H9 (cell line): ENCODE measurements around the gene RUBCN. TPM values are rescaled to one million over a fixed set of nuclear protein-coding genes. Genes with fewer than 3 reads are reported as not detected.
"Not testable (repeated sequence)": the region's sequence is repeated elsewhere in the genome, so short reads cannot be mapped to it uniquely, and the experiment has no call there.

Experiments
- DNase-seq: peaks from one replicate; pipeline ENCODE4 v3.0.0-alpha.2; 2017
- H2AFZ ChIP-seq: one replicate; pipeline ENCODE4 v1.6.1; 2013; ENCODE audit warnings: mild to moderate bottlenecking, low read length, control low read depth, moderate library complexity
- H2AK5ac ChIP-seq: 2 replicates; pipeline ENCODE4 v1.6.1; 2013; ENCODE audit warnings: low read length, control low read depth, mixed read lengths; ENCODE audit not compliant: insufficient read length
- H2BK120ac ChIP-seq: one replicate; pipeline ENCODE4 v1.6.1; 2013; ENCODE audit warnings: low read depth, mild to moderate bottlenecking, low read length, control low read depth, inconsistent platforms; ENCODE audit not compliant: poor library complexity, severe bottlenecking
- H2BK12ac ChIP-seq: 2 replicates; pipeline ENCODE4 v1.6.1; 2013; ENCODE audit warnings: low read length, control low read depth, mixed read lengths, low read depth; ENCODE audit not compliant: insufficient read length
- H2BK15ac ChIP-seq: 2 replicates; pipeline ENCODE4 v1.6.1; 2013; ENCODE audit warnings: low read depth, low read length, control low read depth
- H2BK20ac ChIP-seq: one replicate; pipeline ENCODE4 v1.6.1; 2013; ENCODE audit warnings: low read depth, mild to moderate bottlenecking, low read length, control low read depth, inconsistent platforms; ENCODE audit not compliant: poor library complexity, severe bottlenecking
- H2BK5ac ChIP-seq: 2 replicates; pipeline ENCODE4 v1.6.1; 2013; ENCODE audit warnings: low read length, control low read depth, mixed read lengths; ENCODE audit not compliant: insufficient read length
- H3K14ac ChIP-seq: 2 replicates; pipeline ENCODE4 v1.6.1; 2013; ENCODE audit warnings: low read length, control low read depth; ENCODE audit not compliant: insufficient read depth
- H3K18ac ChIP-seq: 2 replicates; pipeline ENCODE4 v1.6.1; 2013; ENCODE audit warnings: low read depth, mild to moderate bottlenecking, mixed read lengths, low read length, control low read depth; ENCODE audit not compliant: insufficient read length
- H3K23ac ChIP-seq: 2 replicates; pipeline ENCODE4 v1.6.1; 2013; ENCODE audit warnings: low read length, control low read depth, mixed read lengths, low read depth; ENCODE audit not compliant: insufficient read length
- H3K23me2 ChIP-seq: 2 replicates; pipeline ENCODE4 v1.6.1; 2013; ENCODE audit warnings: low read depth, mild to moderate bottlenecking, mixed read lengths, low read length, control low read depth; ENCODE audit not compliant: insufficient read length, poor library complexity, severe bottlenecking
- H3K27ac ChIP-seq: 2 replicates; pipeline ENCODE4 v1.5.1; 2013; ENCODE audit warnings: low read length, control low read depth, mixed read lengths, low read depth; ENCODE audit not compliant: insufficient read length
- H3K27me3 ChIP-seq: 2 replicates; pipeline ENCODE4 v1.6.1; 2013; ENCODE audit warnings: low read length, control low read depth, inconsistent platforms; ENCODE audit not compliant: insufficient read depth
- H3K4ac ChIP-seq: 2 replicates; pipeline ENCODE4 v1.6.1; 2013; ENCODE audit warnings: low read depth, mild to moderate bottlenecking, control low read depth, inconsistent platforms, low read length, moderate library complexity
- H3K4me1 ChIP-seq: 2 replicates; pipeline ENCODE4 v1.6.1; 2013; ENCODE audit warnings: low read length, control low read depth, inconsistent platforms; ENCODE audit not compliant: insufficient read depth
- H3K4me2 ChIP-seq: 2 replicates; pipeline ENCODE4 v1.6.1; 2013; ENCODE audit warnings: low read length, control low read depth, mixed read lengths; ENCODE audit not compliant: insufficient read length, insufficient read depth
- H3K56ac ChIP-seq: 2 replicates; pipeline ENCODE4 v1.6.1; 2013; ENCODE audit warnings: low read depth, mild to moderate bottlenecking, mixed read lengths, low read length, control low read depth; ENCODE audit not compliant: insufficient read length
- H3K79me1 ChIP-seq: 2 replicates; pipeline ENCODE4 v1.6.1; 2013; ENCODE audit warnings: low read depth, mild to moderate bottlenecking, moderate library complexity, low read length, control low read depth, inconsistent platforms; ENCODE audit not compliant: insufficient read depth, poor library complexity, severe bottlenecking
- H3K79me2 ChIP-seq: 2 replicates; pipeline ENCODE4 v1.6.1; 2013; ENCODE audit warnings: low read length, control low read depth, inconsistent platforms; ENCODE audit not compliant: insufficient read depth
- H3K9ac ChIP-seq: 2 replicates; pipeline ENCODE4 v1.6.1; 2013; ENCODE audit warnings: low read length, control low read depth, mixed read lengths; ENCODE audit not compliant: insufficient read length; ENCODE audit errors: extremely low read depth
- H3K9me3 ChIP-seq: one replicate; pipeline ENCODE4 v1.6.1; 2013; ENCODE audit warnings: low read depth, low read length, inconsistent platforms; ENCODE audit not compliant: control insufficient read depth
- H3T11ph ChIP-seq: one replicate; pipeline ENCODE4 v1.6.1; 2013; ENCODE audit warnings: mild to moderate bottlenecking, low read length, control low read depth, inconsistent platforms
- H4K20me1 ChIP-seq: one replicate; pipeline ENCODE4 v1.6.1; 2013; ENCODE audit not compliant: control insufficient read depth, insufficient read length, insufficient read depth
- H4K5ac ChIP-seq: 2 replicates; pipeline ENCODE4 v1.6.1; 2013; ENCODE audit warnings: low read depth, mild to moderate bottlenecking, mixed read lengths, low read length, control low read depth; ENCODE audit not compliant: insufficient read length
- H4K8ac ChIP-seq: replicated peaks from 2 replicates; pipeline ENCODE4 v1.6.1; 2013; ENCODE audit warnings: low read length, control low read depth, mixed read lengths, low read depth; ENCODE audit not compliant: insufficient read length
- H4K91ac ChIP-seq: 2 replicates; pipeline ENCODE4 v1.6.1; 2013; ENCODE audit warnings: low read depth, mild to moderate bottlenecking, moderate library complexity, mixed read lengths, low read length, control low read depth; ENCODE audit not compliant: insufficient read length
- H3K27ac Mint-ChIP-seq, 3 experiments: 2 replicates in 2 of 3; 3 replicates in 1 of 3; pipeline ENCODE4 v1.8.0; 2020 to 2021; ENCODE audit warnings: mixed read lengths in 3 of 3, mild to moderate bottlenecking in 1 of 3, moderate library complexity in 1 of 3
- H3K27me3 Mint-ChIP-seq: 2 replicates; pipeline ENCODE4 v1.8.0; 2021; ENCODE audit warnings: low read depth, mild to moderate bottlenecking, moderate library complexity, mixed read lengths
- H3K36me3 Mint-ChIP-seq, 3 experiments: 2 replicates in 2 of 3; 3 replicates in 1 of 3; pipeline ENCODE4 v1.8.0; 2020 to 2021; ENCODE audit warnings: low read depth in 3 of 3, mixed read lengths in 3 of 3; ENCODE audit not compliant: insufficient read depth in 1 of 3
- H3K4me1 Mint-ChIP-seq, 2 experiments: 2 replicates each; pipeline ENCODE4 v1.8.0; 2020; ENCODE audit warnings: mixed read lengths in 2 of 2
- H3K4me3 Mint-ChIP-seq, 2 experiments: 2 replicates in 1 of 2; 3 replicates in 1 of 2; pipeline ENCODE4 v1.8.0; 2020 to 2021; ENCODE audit warnings: mild to moderate bottlenecking in 2 of 2, mixed read lengths in 2 of 2, moderate library complexity in 1 of 2
- H3K9me3 Mint-ChIP-seq, 2 experiments: 2 replicates in 1 of 2; 3 replicates in 1 of 2; pipeline ENCODE4 v1.8.0; 2020; ENCODE audit warnings: mild to moderate bottlenecking in 2 of 2, mixed read lengths in 2 of 2, moderate library complexity in 1 of 2
- CTCF ChIP-seq: fragments of 200-600 bp; sonication (generic); conservative IDR thresholded peaks from 3 replicates; pipeline ENCODE4 v1.8.0; 2021; ENCODE audit warnings: antibody characterized with exemption, mild to moderate bottlenecking
- WGBS: extraction: QIAGEN DNeasy Blood & Tissue Kit; methylation state at CpG from one replicate; pipeline ENCODE4 v1.1.7; 2013; ENCODE audit warnings: missing lambda C conversion rate, low lambda C conversion rate, mixed read lengths; ENCODE audit not compliant: insufficient read length; ENCODE audit errors: extremely low coverage; 5-methylcytosine and 5-hydroxymethylcytosine counted together
- total RNA-seq: library from RNA; stranded (reverse); gene quantifications from 2 replicates; pipeline ENCODE4 v1.2.1, GENCODE V29; 2021

Gene RUBCN
- total RNA-seq, 1 experiment from 2014 or later, result 17.7 TPM

GRCh38 chr3:197733042-197733441, 3.7 kb downstream of the RUBCN start:
- no peak overlapping the region for H4K8ac ChIP-seq
- H3K36me3 Mint-ChIP-seq, result peaks cover 0 to 10% (median 5%) of the 10 kb centered on the region in 3 experiments; a peak in 3 of 7 replicates
- no peak overlapping the region for H4K5ac ChIP-seq
- H2BK15ac ChIP-seq, result no peak overlapping the region
- DNase-seq, result no peak
- H2AFZ ChIP-seq, result no peak overlapping the region
- H2BK12ac ChIP-seq, result no peak overlapping the region
- no peak for TF ChIP-seq CTCF
- H3K56ac ChIP-seq, result no peak overlapping the region
- no CpG with 5 or more reads among the region's 4 CpGs for WGBS
- no peak overlapping the region for H3K4ac ChIP-seq
- no peak overlapping the region for H3K4me2 ChIP-seq
- H3K27me3 ChIP-seq, result no peaks in the 10 kb centered on the region
- H3K18ac ChIP-seq, result no peak overlapping the region
- H3T11ph ChIP-seq, result no peak overlapping the region
- H3K9ac ChIP-seq, result no peak overlapping the region
- no peaks in the 10 kb centered on the region for H3K27me3 Mint-ChIP-seq
- no peak overlapping the region for H3K14ac ChIP-seq
- H3K4me3 Mint-ChIP-seq, result no peak overlapping the region
- H2AK5ac ChIP-seq, result no peak overlapping the region
- H4K91ac ChIP-seq, result no peak overlapping the region
- no peaks in the 10 kb centered on the region for H3K79me2 ChIP-seq
- H3K23ac ChIP-seq, result no peak overlapping the region
- H3K23me2 ChIP-seq, result peaks cover 10% of the 10 kb centered on the region
- H3K79me1 ChIP-seq, result no peaks in the 10 kb centered on the region
- H4K20me1 ChIP-seq, result peaks cover 2% of the 10 kb centered on the region
- peaks cover 3% of the 10 kb centered on the region in 2 experiments; a peak in 4 of 5 replicates for H3K9me3 Mint-ChIP-seq
- no peaks in the 10 kb centered on the region for H3K4me1 ChIP-seq
- H3K27ac ChIP-seq, result no peak overlapping the region
- H2BK5ac ChIP-seq, result no peak overlapping the region
- no peaks in the 10 kb centered on the region for H3K9me3 ChIP-seq
- H2BK120ac ChIP-seq, result no peak overlapping the region
- no peak overlapping the region for H2BK20ac ChIP-seq
- peaks cover 12 to 19% of the 10 kb centered on the region in 2 experiments for H3K4me1 Mint-ChIP-seq
- no peak overlapping the region for H3K27ac Mint-ChIP-seq

- H2BK120ac ChIP-seq, H3T11ph ChIP-seq, H2BK20ac ChIP-seq, H4K8ac ChIP-seq, H4K5ac ChIP-seq, H3K4ac ChIP-seq, H3K18ac ChIP-seq, H2AFZ ChIP-seq, H3K9me3 Mint-ChIP-seq, H2BK5ac ChIP-seq, H3K14ac ChIP-seq, H3K23ac ChIP-seq, H3K79me2 ChIP-seq, H4K91ac ChIP-seq, H3K27ac Mint-ChIP-seq, H3K9me3 ChIP-seq, H3K27ac ChIP-seq, H4K20me1 ChIP-seq, H3K4me2 ChIP-seq, H3K4me1 ChIP-seq, H2BK12ac ChIP-seq, H3K79me1 ChIP-seq, H2AK5ac ChIP-seq, H3K36me3 Mint-ChIP-seq, H3K9ac ChIP-seq, H3K27me3 ChIP-seq, H2BK15ac ChIP-seq, DNase-seq, H3K27me3 Mint-ChIP-seq, H3K23me2 ChIP-seq, H3K56ac ChIP-seq, H3K4me3 Mint-ChIP-seq: not testable (repeated sequence)
- WGBS, result no CpG with 5 or more reads among the region's 27 CpGs
- peaks cover 7 to 11% of the 10 kb centered on the region in 2 experiments for H3K4me1 Mint-ChIP-seq
These were observed 5.2 kb downstream of the RUBCN start for GRCh38 chr3:197731483-197731882.
